NCI-H2227 treated with DMSO at 0.1 percent for 48 hours (cell line): ENCODE measurements around the gene TSPEAR.

Source experiments
- DNase-seq: peaks from one replicate; lab custom pipeline; 2025; lab: John Stamatoyannopoulos, UW

Gene TSPEAR

GRCh38 chr21:44740742-44741141 lies 29.4 kb upstream of the TSPEAR start:
- no peak for DNase-seq

- DNase-seq, result no peak
Observed at GRCh38 chr21:44739316-44739715, 27.9 kb upstream of the TSPEAR start.

GRCh38 chr21:44738621-44739020 lies 27.2 kb upstream of the TSPEAR start:
- no peak for DNase-seq

GRCh38 chr21:44737706-44738354 lies 26.5 kb upstream of the TSPEAR start:
- no peak for DNase-seq

- no peak for DNase-seq
Observed at GRCh38 chr21:44736291-44737004, 25.1 kb upstream of the TSPEAR start.

- no peak for DNase-seq
Observed at GRCh38 chr21:44735821-44736220, 24.4 kb upstream of the TSPEAR start.

- no peak for DNase-seq
Observed at GRCh38 chr21:44734841-44735240, 23.5 kb upstream of the TSPEAR start.

- DNase-seq, result no peak
Observed at GRCh38 chr21:44734026-44734745, 22.8 kb upstream of the TSPEAR start.

- no peak for DNase-seq
Observed at GRCh38 chr21:44732956-44733355, 21.6 kb upstream of the TSPEAR start.

GRCh38 chr21:44732263-44732662 lies 20.9 kb upstream of the TSPEAR start:
- DNase-seq, result no peak

- DNase-seq, result no peak
Observed at GRCh38 chr21:44730951-44731579, 19.7 kb upstream of the TSPEAR start.

- DNase-seq, result no peak
Observed at GRCh38 chr21:44730028-44730395, 18.6 kb upstream of the TSPEAR start.

GRCh38 chr21:44729336-44730027 lies 18.1 kb upstream of the TSPEAR start:
- no peak for DNase-seq

- no peak for DNase-seq
Observed at GRCh38 chr21:44728716-44729115, 17.3 kb upstream of the TSPEAR start.

- no peak for DNase-seq
Observed at GRCh38 chr21:44727757-44728156, 16.4 kb upstream of the TSPEAR start.

- DNase-seq, result no peak
Observed at GRCh38 chr21:44727321-44727720, 15.9 kb upstream of the TSPEAR start.

GRCh38 chr21:44726826-44727225 lies 15.5 kb upstream of the TSPEAR start:
- DNase-seq, result no peak

- DNase-seq, result no peak
Observed at GRCh38 chr21:44724926-44725325, 13.6 kb upstream of the TSPEAR start.

GRCh38 chr21:44724196-44724595 lies 12.8 kb upstream of the TSPEAR start:
- DNase-seq, result no peak

- peak; percentile 84 for DNase-seq
Observed at GRCh38 chr21:44723177-44724131, 12.1 kb upstream of the TSPEAR start.

GRCh38 chr21:44722731-44723130 lies 11.4 kb upstream of the TSPEAR start:
- DNase-seq, result peak; percentile 69
